HL-60 (cell line): ENCODE measurements around the gene RAD9B.

ENCODE experiments used
- POLR2AphosphoS5 ChIP-seq: IDR thresholded peaks from 2 replicates; pipeline ENCODE4 v1.6.1; 2012; ENCODE audit warnings: low read depth
- TF ChIP-seq, protein P1 (sequence below): IDR thresholded peaks from one replicate; pipeline ENCODE4 v1.5.1; 2011; ENCODE audit warnings: low read length, control low read depth, inconsistent platforms; ENCODE audit not compliant: insufficient read depth

DNA sequence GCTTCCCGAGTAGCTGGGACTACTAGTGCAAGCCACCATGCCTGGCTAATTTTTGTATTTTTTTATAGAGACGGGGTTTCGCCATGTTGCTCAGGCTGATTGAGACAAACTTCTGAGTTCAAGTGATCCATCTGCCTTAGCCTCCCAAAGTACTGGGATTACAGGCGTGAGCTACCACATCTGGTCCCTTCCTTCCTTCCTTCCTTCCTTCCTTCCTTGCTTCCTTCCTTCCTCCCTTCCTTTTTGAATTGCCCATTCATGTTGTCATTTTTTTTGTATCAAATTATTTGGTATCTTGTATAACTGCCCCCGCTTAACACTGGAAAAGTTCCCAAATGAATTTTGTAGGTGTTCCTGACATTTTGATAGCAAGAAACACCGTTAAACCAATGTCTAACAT lies 11.7 kb downstream of the RAD9B start:
- TF ChIP-seq, protein P1, sequence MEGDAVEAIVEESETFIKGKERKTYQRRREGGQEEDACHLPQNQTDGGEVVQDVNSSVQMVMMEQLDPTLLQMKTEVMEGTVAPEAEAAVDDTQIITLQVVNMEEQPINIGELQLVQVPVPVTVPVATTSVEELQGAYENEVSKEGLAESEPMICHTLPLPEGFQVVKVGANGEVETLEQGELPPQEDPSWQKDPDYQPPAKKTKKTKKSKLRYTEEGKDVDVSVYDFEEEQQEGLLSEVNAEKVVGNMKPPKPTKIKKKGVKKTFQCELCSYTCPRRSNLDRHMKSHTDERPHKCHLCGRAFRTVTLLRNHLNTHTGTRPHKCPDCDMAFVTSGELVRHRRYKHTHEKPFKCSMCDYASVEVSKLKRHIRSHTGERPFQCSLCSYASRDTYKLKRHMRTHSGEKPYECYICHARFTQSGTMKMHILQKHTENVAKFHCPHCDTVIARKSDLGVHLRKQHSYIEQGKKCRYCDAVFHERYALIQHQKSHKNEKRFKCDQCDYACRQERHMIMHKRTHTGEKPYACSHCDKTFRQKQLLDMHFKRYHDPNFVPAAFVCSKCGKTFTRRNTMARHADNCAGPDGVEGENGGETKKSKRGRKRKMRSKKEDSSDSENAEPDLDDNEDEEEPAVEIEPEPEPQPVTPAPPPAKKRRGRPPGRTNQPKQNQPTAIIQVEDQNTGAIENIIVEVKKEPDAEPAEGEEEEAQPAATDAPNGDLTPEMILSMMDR = no peak
- no peak for TF ChIP-seq POLR2AphosphoS5
